ENCODE measurements around the gene KRT37. TPM values are rescaled to one million over a fixed set of nuclear protein-coding genes. Genes with fewer than 3 reads are reported as not detected.

KRT37 gene
- total RNA-seq, 1 experiment from 2014 or later, result 3.2 TPM

DNA sequence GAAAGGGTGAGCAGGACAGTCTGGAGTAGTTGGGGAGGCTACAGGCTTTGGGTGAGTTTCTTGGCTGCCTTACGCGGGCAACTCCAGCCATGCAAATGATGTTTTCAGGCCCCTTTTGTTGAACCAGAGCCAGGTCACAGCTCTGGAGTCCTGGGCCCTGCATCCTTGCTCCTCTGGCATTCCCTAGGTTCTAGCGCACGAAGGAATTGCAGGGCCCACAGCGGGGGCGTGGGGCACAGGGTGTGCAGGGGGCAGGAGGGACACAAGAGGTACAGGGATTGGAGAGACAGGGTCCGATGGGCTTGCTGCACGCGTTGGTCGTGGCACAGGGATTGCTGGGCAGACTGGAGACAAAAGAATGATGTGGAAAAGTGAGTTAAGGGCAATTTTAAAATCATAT lies 30.6 kb downstream of the KRT37 start:
- Histone ChIP-seq H3K4me2 (ENCODE audit: low read length) (no peak overlapping the region), H2AFZ (ENCODE audit: low read length) (no peak overlapping the region), H3K9me2 (replicated peaks; ENCODE audit: low read length) (no peaks in the 10 kb centered on the region), H3K4me3 (ENCODE audit: low read length) (no peak overlapping the region), H3K4me1 (ENCODE audit: insufficient read depth, low read length) (peaks cover 14% of the 10 kb centered on the region; the same call in 1 of the 2 replicates), H3K79me2 (ENCODE audit: low read length) (no peaks in the 10 kb centered on the region), H3K36me3 (ENCODE audit: low read depth, low read length) (no peaks in the 10 kb centered on the region), H3K27me3 (ENCODE audit: low read length) (no peaks in the 10 kb centered on the region), H4K20me1 (ENCODE audit: low read length) (no peaks in the 10 kb centered on the region), H3K9ac (ENCODE audit: low read length) (no peak overlapping the region), H3K27ac (ENCODE audit: low read length) (no peak overlapping the region), H3K9me3 (ENCODE audit: low read length) (no peaks in the 10 kb centered on the region), H3F3A (ENCODE audit: low read length, unreplicated experiment) (no peaks in the 10 kb centered on the region)
- no TSS peak for BruUV-seq (replicated peaks)
- intact Hi-C loops (cut with micrococcal nuclease), result no loop called here
- TF ChIP-seq EZH2phosphoT487 (IDR thresholded peaks at IDR 0.05; ENCODE audit: borderline replicate concordance, low read length), result no peak
- TF ChIP-seq EZH2 (IDR thresholded peaks at IDR 0.05; ENCODE audit: low read length, unreplicated experiment), result no peak
- TF ChIP-seq, protein P1, sequence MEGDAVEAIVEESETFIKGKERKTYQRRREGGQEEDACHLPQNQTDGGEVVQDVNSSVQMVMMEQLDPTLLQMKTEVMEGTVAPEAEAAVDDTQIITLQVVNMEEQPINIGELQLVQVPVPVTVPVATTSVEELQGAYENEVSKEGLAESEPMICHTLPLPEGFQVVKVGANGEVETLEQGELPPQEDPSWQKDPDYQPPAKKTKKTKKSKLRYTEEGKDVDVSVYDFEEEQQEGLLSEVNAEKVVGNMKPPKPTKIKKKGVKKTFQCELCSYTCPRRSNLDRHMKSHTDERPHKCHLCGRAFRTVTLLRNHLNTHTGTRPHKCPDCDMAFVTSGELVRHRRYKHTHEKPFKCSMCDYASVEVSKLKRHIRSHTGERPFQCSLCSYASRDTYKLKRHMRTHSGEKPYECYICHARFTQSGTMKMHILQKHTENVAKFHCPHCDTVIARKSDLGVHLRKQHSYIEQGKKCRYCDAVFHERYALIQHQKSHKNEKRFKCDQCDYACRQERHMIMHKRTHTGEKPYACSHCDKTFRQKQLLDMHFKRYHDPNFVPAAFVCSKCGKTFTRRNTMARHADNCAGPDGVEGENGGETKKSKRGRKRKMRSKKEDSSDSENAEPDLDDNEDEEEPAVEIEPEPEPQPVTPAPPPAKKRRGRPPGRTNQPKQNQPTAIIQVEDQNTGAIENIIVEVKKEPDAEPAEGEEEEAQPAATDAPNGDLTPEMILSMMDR (conservative IDR thresholded peaks at IDR 0.05; ENCODE audit: low read depth, low read length), result no peak
- ChIA-PET CTCF (no interaction called here), POLR2A (ENCODE audit: unreplicated experiment) (no interaction called here)
- DNase-seq (no peak), ATAC-seq (no peak)

DNA sequence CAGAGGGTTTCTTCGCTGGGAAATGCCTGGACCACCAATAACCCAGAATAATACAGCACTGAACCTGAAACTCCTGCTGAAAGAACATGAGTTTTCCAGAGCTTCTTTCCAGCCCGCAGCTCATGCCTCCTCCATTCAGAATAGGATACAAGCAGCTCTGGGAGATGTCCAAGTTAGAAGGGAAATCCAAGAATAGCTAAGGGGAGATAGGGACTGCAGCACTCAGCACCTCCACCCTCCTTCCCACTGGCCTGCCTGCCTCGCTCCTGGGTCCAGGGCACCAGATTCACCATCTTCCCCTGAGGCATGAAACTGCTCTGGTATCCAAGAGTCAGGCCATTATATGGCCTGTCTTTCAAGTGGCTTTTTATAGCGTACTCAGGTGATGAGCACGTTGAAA lies 31.1 kb downstream of the KRT37 start:
- ATAC-seq, result no peak
- Histone ChIP-seq H3K79me2 (ENCODE audit: low read length) (no peaks in the 10 kb centered on the region), H2AFZ (ENCODE audit: low read length) (no peak overlapping the region), H3K9ac (ENCODE audit: low read length) (no peak overlapping the region), H3K9me2 (replicated peaks; ENCODE audit: low read length) (no peaks in the 10 kb centered on the region), H3K4me3 (ENCODE audit: low read length) (no peak overlapping the region), H4K20me1 (ENCODE audit: low read length) (no peaks in the 10 kb centered on the region), H3K4me1 (ENCODE audit: insufficient read depth, low read length) (peaks cover 14% of the 10 kb centered on the region; the same call in 1 of the 2 replicates), H3K36me3 (ENCODE audit: low read depth, low read length) (no peaks in the 10 kb centered on the region), H3K27ac (ENCODE audit: low read length) (no peak overlapping the region), H3K9me3 (ENCODE audit: low read length) (no peaks in the 10 kb centered on the region), H3K27me3 (ENCODE audit: low read length) (no peaks in the 10 kb centered on the region), H3F3A (ENCODE audit: low read length, unreplicated experiment) (no peaks in the 10 kb centered on the region), H3K4me2 (ENCODE audit: low read length) (no peak overlapping the region)
- no TSS peak for BruUV-seq (replicated peaks)
- intact Hi-C loops (cut with micrococcal nuclease), result no loop called here
- DNase-seq, result no peak
- CTCF ChIA-PET, result no interaction called here
- TF ChIP-seq EZH2phosphoT487 (IDR thresholded peaks at IDR 0.05; ENCODE audit: borderline replicate concordance, low read length), result no peak
- TF ChIP-seq, protein P1 (conservative IDR thresholded peaks at IDR 0.05; ENCODE audit: low read depth, low read length), result no peak
- no peak for TF ChIP-seq EZH2 (IDR thresholded peaks at IDR 0.05; ENCODE audit: low read length, unreplicated experiment)
- POLR2A ChIA-PET (ENCODE audit: unreplicated experiment), result interaction anchor here (0.6 kb wide), 1 partner anchor 320 kb away, joined by 3 read pairs; no protein-coding TSS in a partner anchor

DNA sequence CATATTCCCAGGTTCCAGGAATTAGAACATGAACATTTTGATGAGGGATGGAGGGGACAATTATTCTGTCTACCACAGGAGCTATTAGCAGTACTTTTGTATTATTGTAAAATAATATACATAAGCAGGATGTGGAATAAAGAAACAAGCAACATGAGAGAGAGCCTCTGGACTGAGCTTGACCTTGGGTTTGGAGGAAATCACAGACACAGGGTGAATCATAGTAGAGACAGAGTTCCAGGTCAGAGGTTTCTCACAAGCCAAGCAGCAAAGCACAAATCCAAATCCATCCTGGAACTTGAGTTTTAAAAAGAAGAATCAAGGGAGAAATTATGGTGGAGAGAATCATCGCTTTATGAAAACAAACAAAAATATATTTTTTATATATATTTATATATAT lies 32.1 kb downstream of the KRT37 start:
- Histone ChIP-seq H2AFZ (ENCODE audit: low read length) (no peak overlapping the region), H3K79me2 (ENCODE audit: low read length) (no peaks in the 10 kb centered on the region), H3K27ac (ENCODE audit: low read length) (no peak overlapping the region), H3K9me3 (ENCODE audit: low read length) (no peaks in the 10 kb centered on the region), H3K4me1 (ENCODE audit: insufficient read depth, low read length) (peaks cover 14% of the 10 kb centered on the region; the same call in 1 of the 2 replicates), H3K9me2 (replicated peaks; ENCODE audit: low read length) (no peaks in the 10 kb centered on the region), H3F3A (ENCODE audit: low read length, unreplicated experiment) (no peaks in the 10 kb centered on the region), H3K9ac (ENCODE audit: low read length) (no peak overlapping the region), H3K4me2 (ENCODE audit: low read length) (no peak overlapping the region), H3K4me3 (ENCODE audit: low read length) (no peak overlapping the region), H3K36me3 (ENCODE audit: low read depth, low read length) (no peaks in the 10 kb centered on the region), H3K27me3 (ENCODE audit: low read length) (no peaks in the 10 kb centered on the region), H4K20me1 (ENCODE audit: low read length) (no peaks in the 10 kb centered on the region)
- CTCF ChIA-PET, result no interaction called here
- no TSS peak for BruUV-seq (replicated peaks)
- DNase-seq (no peak), ATAC-seq (no peak)
- POLR2A ChIA-PET (ENCODE audit: unreplicated experiment), result no interaction called here
- no peak for TF ChIP-seq EZH2 (IDR thresholded peaks at IDR 0.05; ENCODE audit: low read length, unreplicated experiment)
- TF ChIP-seq, protein P1 (conservative IDR thresholded peaks at IDR 0.05; ENCODE audit: low read depth, low read length), result no peak
- no peak for TF ChIP-seq EZH2phosphoT487 (IDR thresholded peaks at IDR 0.05; ENCODE audit: borderline replicate concordance, low read length)
- intact Hi-C loops (cut with micrococcal nuclease), result no loop called here

Data from PC-3 (cell line).